HepG2 (cell line): ENCODE data around the gene COL5A2. TPM values are rescaled to one million over a fixed set of nuclear protein-coding genes. Genes with fewer than 3 reads are reported as not detected.

Experiments
- ATAC-seq: fragments of 200-7000 bp; cut with Tn5 transposase; 3 replicates; pipeline ENCODE4 v1.9.1; 2020; ENCODE audit warnings: mild to moderate bottlenecking, moderate library complexity
- BruUV-seq: library from RNA; stranded (reverse); fragments of 400-500 nt; replicated peaks from 2 replicates; lab custom pipeline; 2021; lab: Mats Ljungman, UMichigan
- CTCF ChIA-PET: fragments of 300-600 bp; formaldehyde crosslinking; extraction: SDS; loops from one replicate; lab custom pipeline; 2021; ENCODE audit warnings: low total read pairs, inconsistent platforms, low intra/inter-chr PET ratio; lab: Yijun Ruan, JAX
- POLR2A ChIA-PET: fragments of 350-600 bp; sonication (Branson Sonifier 250); formaldehyde crosslinking; loops from one replicate; lab custom pipeline; 2020; ENCODE audit warnings: antibody characterized with exemption, inconsistent platforms; lab: Yijun Ruan, JAX
- DNase-seq: peaks from one replicate; pipeline ENCODE4 v3.0.0-alpha.2; 2015; ENCODE audit warnings: low spot score
- FAIRE-seq: peaks from 3 replicates; lab custom pipeline; 2011; peaks lifted over from hg19 to GRCh38; lab: Jason Lieb, UNC
- H2AFZ ChIP-seq: one replicate; pipeline ENCODE4 v1.6.1; 2011; ENCODE audit warnings: low read length, inconsistent platforms
- H3K27ac ChIP-seq: fragments of 300-600 bp; 3 replicates; pipeline ENCODE4 v1.8.0; 2011; ENCODE audit warnings: mixed run types, mild to moderate bottlenecking, mixed read lengths, low read length, inconsistent platforms; ENCODE audit not compliant: insufficient read depth; ENCODE audit errors: extremely low read length
- H3K27me3 ChIP-seq, 2 experiments: fragments of 200-600 bp in 1 of 2; 2 replicates in 1 of 2; 3 replicates in 1 of 2; pipeline versions ENCODE4 v1.6.0 to v1.8.0; 2011; ENCODE audit warnings: low read length in 2 of 2, mild to moderate bottlenecking in 2 of 2, moderate library complexity in 2 of 2, inconsistent platforms in 1 of 2; ENCODE audit not compliant: insufficient read depth in 2 of 2, control insufficient read depth in 1 of 2
- H3K36me3 ChIP-seq, 2 experiments: fragments of 200-600 bp in 1 of 2; replicated peaks in 1 of 2; 2 replicates in 1 of 2; 3 replicates in 1 of 2; pipeline versions ENCODE4 v1.5.1 to v1.8.0; 2011; ENCODE audit warnings: low read length in 2 of 2, inconsistent platforms in 1 of 2; ENCODE audit not compliant: insufficient read depth in 2 of 2, control insufficient read depth in 1 of 2
- H3K4me1 ChIP-seq: 2 replicates; pipeline ENCODE4 v1.5.1; 2012; ENCODE audit warnings: low read length, inconsistent platforms; ENCODE audit not compliant: insufficient read depth
- H3K4me2 ChIP-seq: 2 replicates; pipeline ENCODE4 v1.6.0; 2011; ENCODE audit warnings: low read depth, low read length, inconsistent platforms
- H3K4me3 ChIP-seq, 3 experiments: fragments of 200-600 bp in 1 of 3; sonication (generic), shearing (Covaris generic) in 1 of 3; replicated peaks in 1 of 3; 2 replicates each; pipeline ENCODE4 v1.5.1; 2011 to 2016; ENCODE audit warnings: low read length in 3 of 3, inconsistent platforms in 2 of 3, low read depth in 2 of 3, mild to moderate bottlenecking in 2 of 3, control low read depth in 1 of 3, mixed read lengths in 1 of 3; ENCODE audit not compliant: insufficient read depth in 1 of 3
- H3K79me2 ChIP-seq: one replicate; pipeline ENCODE4 v1.6.1; 2011; ENCODE audit warnings: low read length, inconsistent platforms; ENCODE audit not compliant: insufficient read depth
- H3K9ac ChIP-seq: 2 replicates; pipeline ENCODE4 v1.6.0; 2011; ENCODE audit warnings: mild to moderate bottlenecking, low read depth, low read length, inconsistent platforms; ENCODE audit not compliant: insufficient read depth
- H3K9me3 ChIP-seq: 2 replicates; pipeline ENCODE4 v1.5.1; 2012; ENCODE audit warnings: mild to moderate bottlenecking, low read length
- H4K20me1 ChIP-seq: 2 replicates; pipeline ENCODE4 v1.6.0; 2011; ENCODE audit warnings: inconsistent platforms, mild to moderate bottlenecking, low read length, moderate library complexity; ENCODE audit not compliant: insufficient read depth
- ASH2L ChIP-seq: fragments of 300-600, 200-600 bp; sonication (generic); IDR thresholded peaks from 2 replicates; pipeline ENCODE4 v1.7.0; 2017; ENCODE audit warnings: low read depth, mild to moderate bottlenecking, moderate library complexity, mixed read lengths, low read length; ENCODE audit not compliant: insufficient read length
- KDM5A ChIP-seq: fragments of 200-600 bp; sonication (generic); IDR thresholded peaks from 2 replicates; pipeline ENCODE4 v1.7.0; 2018; ENCODE audit warnings: antibody characterized with exemption, mild to moderate bottlenecking, low read length, borderline replicate concordance
- KIAA2018 ChIP-seq: sonication (generic); formaldehyde crosslinking; IDR thresholded peaks from 2 replicates; pipeline ENCODE4 v1.5.0; 2020; ENCODE audit warnings: mild to moderate bottlenecking, missing genetic modification reagents, borderline replicate concordance
- SOX5 ChIP-seq: IDR thresholded peaks from 2 replicates; pipeline ENCODE4 v1.6.1; 2016; ENCODE audit warnings: borderline replicate concordance
- ZNF569 ChIP-seq: sonication (generic); formaldehyde crosslinking; IDR thresholded peaks from 2 replicates; pipeline ENCODE4 v1.5.0; 2020; ENCODE audit warnings: mild to moderate bottlenecking, missing genetic modification reagents, moderate library complexity, borderline replicate concordance
- WGBS: methylation state at CpG from one replicate; pipeline ENCODE4 v1.1.6; 2017; ENCODE audit warnings: low lambda C conversion rate; 5-methylcytosine and 5-hydroxymethylcytosine counted together
- in situ Hi-C: cut with HindIII; loops from 2 replicates; pipeline ENCODE4 v1.10.0; 2017; ENCODE audit warnings: low pct_unique_long_range_greater_than_20kb; ENCODE audit not compliant: extremely low pct_ligation_motif_present
- intact Hi-C: fragments of 100-400 bp; cut with micrococcal nuclease; formaldehyde crosslinking; loops from one replicate; pipeline ENCODE4 v1.10.0; 2022; ENCODE audit not compliant: unreplicated experiment
- polyA plus RNA-seq, 8 experiments: library from polyadenylated mRNA; depleted of rRNA in 3 of 8; stranded (reverse) in 7 of 8; unstranded in 1 of 8; fragments of >200 nt; fragmentation: Illumina TruSeq in 4 of 8; extraction: Trizol in 4 of 8; gene quantifications; 2 replicates each; pipeline versions ENCODE4 v1.2.1 to v1.2.3, GENCODE V29; 2011 to 2016; ENCODE audit warnings: low read depth in 4 of 8, missing spikeins in 1 of 8, mixed read lengths in 1 of 8; ENCODE audit not compliant: insufficient read depth in 1 of 8
- total RNA-seq, 5 experiments: library from RNA; depleted of rRNA; stranded (reverse); fragments of >200 nt; fragmentation: Illumina TruSeq; extraction: Trizol; gene quantifications; 2 replicates each; pipeline ENCODE4 v1.2.3, GENCODE V29; 2016; ENCODE audit warnings: low read depth in 1 of 5
- TF ChIP-seq, protein P1 (sequence below): sonication (generic); formaldehyde crosslinking; IDR thresholded peaks from 2 replicates; pipeline ENCODE4 v1.4.0; 2020; ENCODE audit warnings: missing genetic modification reagents

Gene COL5A2
- total and polyA plus RNA-seq, 2 of the 13 experiments (the other 11 are each of a cell fraction or from before 2014, with no cell fraction given), result 0.83 to 1.5 TPM

DNA sequence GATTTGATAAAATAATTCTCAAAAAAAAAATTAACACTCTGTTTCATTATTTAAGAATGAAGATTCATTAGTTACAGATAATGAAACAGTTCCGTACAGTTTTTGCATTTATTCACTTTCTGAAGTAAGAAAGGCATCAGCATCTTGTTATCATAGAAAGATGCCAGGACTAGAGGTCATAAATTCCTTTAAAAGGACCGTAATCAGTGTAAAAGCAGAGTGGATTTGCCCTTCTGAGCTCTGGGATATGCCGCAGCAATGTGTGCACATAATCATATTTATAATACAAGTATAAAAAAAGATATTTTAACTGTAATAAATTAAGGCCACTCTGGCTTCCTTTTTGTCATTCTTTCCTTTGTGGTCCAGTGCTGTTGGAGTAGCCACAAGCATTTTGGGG is 37.5 kb upstream of the COL5A2 start (continued):
- no peak for TF ChIP-seq KIAA2018 (CRISPR knock-in tag)
- no peak for TF ChIP-seq ASH2L
- TF ChIP-seq ZNF569 (CRISPR knock-in tag), result no peak
- no peak for TF ChIP-seq KDM5A

DNA sequence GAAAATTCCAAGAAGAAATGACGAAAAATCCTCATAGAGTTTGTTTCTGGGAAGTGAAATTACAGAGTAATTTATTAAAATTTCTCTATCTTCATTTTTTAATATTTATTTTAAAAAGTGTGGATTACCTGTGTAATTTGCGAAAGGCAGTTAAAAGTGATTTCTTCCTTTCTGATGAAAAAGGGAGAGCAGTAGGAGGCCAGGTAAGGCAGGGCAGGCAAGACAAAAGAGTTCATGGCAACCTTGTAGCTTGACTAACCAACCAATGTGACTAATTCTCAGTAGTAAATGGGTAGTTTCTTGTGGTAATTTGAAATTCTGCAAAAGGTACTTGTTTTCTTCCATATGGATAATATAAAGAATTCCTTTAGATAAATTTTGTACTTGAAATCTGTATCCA is 34.9 kb upstream of the COL5A2 start:
- FAIRE-seq, result no peak
- CTCF ChIA-PET, result no interaction called here
- H2AFZ ChIP-seq, result no peak overlapping the region
- no TSS peak for BruUV-seq
- H3K4me3 ChIP-seq, result no peak overlapping the region
- no peaks in the 10 kb centered on the region for H3K36me3 ChIP-seq
- no peak for ATAC-seq
- H3K9ac ChIP-seq, result no peak overlapping the region
- TF ChIP-seq SOX5 (CRISPR knock-in tag), result no peak
- TF ChIP-seq, protein P1, sequence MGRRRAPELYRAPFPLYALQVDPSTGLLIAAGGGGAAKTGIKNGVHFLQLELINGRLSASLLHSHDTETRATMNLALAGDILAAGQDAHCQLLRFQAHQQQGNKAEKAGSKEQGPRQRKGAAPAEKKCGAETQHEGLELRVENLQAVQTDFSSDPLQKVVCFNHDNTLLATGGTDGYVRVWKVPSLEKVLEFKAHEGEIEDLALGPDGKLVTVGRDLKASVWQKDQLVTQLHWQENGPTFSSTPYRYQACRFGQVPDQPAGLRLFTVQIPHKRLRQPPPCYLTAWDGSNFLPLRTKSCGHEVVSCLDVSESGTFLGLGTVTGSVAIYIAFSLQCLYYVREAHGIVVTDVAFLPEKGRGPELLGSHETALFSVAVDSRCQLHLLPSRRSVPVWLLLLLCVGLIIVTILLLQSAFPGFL (CRISPR knock-in tag), result no peak
- POLR2A ChIA-PET, result no interaction called here
- no peaks in the 10 kb centered on the region for H3K9me3 ChIP-seq
- no peak for DNase-seq
- H4K20me1 ChIP-seq, result no peaks in the 10 kb centered on the region
- no peaks in the 10 kb centered on the region for H3K79me2 ChIP-seq
- H3K4me1 ChIP-seq, result no peaks in the 10 kb centered on the region
- no peak overlapping the region for H3K27ac ChIP-seq
- no peak overlapping the region for H3K4me2 ChIP-seq
- no peaks in the 10 kb centered on the region for H3K27me3 ChIP-seq
- whole genome bisulfite sequencing, result 44% methylated on average over 2 of the region's 2 CpGs
- in situ Hi-C loops (no loop called here), intact Hi-C loops (no loop called here)
